A204.1 (cell line): Measurements from ENCODE around the gene CD74.

Experiments
- FAIRE-seq: peaks from 2 replicates; lab custom pipeline; 2012; peaks lifted over from hg19 to GRCh38; lab: Jason Lieb, UNC

The CD74 gene

DNA sequence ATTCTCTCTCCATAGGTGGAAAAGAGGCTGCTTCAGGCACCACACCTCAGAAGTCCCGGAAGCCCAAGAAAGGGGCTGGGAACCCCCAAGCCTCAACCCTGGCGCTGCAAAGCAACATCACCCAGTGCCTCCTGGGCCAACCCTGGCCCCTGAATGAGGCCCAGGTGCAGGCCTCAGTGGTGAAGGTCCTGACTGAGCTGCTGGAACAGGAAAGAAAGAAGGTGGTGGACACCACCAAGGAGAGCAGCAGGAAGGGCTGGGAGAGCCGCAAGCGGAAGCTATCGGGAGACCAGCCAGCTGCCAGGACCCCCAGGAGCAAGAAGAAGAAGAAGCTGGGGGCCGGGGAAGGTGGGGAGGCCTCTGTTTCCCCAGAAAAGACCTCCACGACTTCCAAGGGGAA, 16.4 kb downstream of the CD74 start:
- no peak for FAIRE-seq

GRCh38 chr5:150395688-150395975, 17.1 kb downstream of the CD74 start:
- FAIRE-seq = no peak

DNA sequence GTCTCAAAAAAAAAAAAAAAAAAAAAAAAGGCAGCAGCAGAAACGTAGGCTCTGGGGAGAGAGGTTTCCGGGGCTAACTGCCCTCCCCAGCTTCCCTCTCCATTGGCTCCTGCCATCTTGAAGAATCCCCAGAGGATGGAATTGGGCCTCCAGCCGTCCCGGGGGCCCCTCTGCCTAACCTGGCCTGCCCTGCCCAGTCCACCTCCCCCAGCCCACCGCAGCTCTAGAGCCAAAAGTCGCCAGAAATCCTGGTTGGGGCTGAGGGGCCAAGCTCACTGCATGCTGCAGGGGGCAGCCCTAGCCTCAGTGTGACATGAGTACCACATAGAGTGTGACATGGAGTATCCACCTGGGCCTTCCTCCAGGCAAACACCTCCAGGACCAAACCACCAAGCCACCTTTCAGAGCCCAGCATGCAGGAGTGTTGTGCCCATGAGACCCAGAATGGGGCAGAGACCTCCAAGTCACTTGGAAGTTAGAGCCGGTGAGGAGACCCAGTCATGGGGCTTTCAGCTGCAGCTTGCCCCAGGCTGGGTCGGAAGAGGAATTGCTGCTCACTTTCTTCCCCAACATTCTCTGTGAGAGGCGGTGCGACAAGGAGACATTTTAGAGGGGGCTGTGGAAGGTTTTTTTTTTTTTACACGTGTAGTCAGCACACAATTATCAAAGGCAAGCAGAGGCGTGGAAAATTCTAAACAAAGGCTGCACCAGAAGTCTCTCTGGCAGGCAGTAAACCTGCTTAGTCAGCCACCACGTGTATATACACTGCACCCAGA, 17.6 kb downstream of the CD74 start:
- FAIRE-seq = no peak

DNA sequence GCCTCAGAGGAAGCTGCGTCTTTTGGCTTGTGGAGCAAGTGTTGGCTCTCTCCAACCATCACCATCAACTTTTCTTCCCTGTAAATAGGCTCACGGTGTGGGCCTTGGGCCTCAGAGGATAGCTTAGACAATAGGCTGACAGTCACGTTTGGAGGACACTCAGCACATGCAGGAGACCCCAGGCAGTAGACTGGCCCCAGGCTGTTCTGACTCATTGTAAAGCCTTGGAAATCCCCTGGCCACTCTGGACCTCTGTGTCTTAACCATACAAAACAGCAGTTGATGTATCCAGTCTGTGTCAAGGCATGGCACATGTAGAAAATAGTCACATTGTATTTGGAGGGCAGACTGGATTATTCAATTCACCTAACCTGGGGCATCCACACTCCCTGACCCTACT, 18.6 kb downstream of the CD74 start:
- no peak for FAIRE-seq

- FAIRE-seq = no peak
These were observed 19.5 kb downstream of the CD74 start for GRCh38 chr5:150393096-150393645.

- no peak for FAIRE-seq
These were observed 20.0 kb downstream of the CD74 start for GRCh38 chr5:150392680-150393079.

- no peak for FAIRE-seq
These were observed 20.7 kb downstream of the CD74 start for GRCh38 chr5:150391986-150392385.

GRCh38 chr5:150391064-150391834, 21.5 kb downstream of the CD74 start:
- no peak for FAIRE-seq

- FAIRE-seq = no peak
These were observed 23.0 kb downstream of the CD74 start for GRCh38 chr5:150389531-150390266.

DNA sequence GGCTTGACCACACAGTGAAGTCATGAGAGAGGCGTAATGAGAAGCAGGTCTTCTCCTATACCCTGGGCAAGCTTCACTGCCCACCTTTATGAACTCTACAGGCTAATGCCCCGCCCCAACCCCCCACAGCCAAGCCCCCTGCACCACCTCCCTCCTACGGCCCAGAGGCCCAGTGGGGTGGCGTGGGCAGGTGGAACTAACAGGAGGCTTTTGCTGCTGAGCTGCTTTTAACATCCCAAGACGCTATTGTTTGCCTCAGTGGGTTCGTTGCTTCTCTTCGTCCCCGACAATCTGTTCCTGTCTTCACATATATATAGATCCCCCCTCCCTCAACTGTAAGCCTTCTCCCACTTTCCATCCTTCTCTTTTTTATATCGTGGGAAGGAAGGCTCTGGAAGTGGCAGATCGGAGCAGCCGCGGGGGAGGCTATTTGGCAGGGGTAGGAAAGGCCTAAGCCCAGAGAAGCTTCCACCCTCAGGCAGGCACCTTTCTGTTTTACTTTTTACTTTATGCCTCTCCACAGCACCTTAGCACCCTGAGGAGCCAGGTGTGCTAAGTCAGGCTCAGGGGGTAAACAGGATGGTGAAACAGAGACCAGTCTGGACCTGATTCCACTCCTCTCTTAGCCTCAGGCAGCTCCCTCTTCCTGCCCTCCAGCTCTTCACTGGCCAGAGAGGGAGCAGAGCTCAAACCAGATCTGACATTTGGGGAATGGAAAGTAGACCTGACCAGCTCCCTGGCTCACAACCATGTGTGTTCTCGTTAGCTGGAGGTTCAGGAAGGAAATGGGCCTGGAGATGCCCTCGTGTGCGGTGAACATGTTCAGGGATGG, 26.5 kb downstream of the CD74 start:
- FAIRE-seq = no peak

DNA sequence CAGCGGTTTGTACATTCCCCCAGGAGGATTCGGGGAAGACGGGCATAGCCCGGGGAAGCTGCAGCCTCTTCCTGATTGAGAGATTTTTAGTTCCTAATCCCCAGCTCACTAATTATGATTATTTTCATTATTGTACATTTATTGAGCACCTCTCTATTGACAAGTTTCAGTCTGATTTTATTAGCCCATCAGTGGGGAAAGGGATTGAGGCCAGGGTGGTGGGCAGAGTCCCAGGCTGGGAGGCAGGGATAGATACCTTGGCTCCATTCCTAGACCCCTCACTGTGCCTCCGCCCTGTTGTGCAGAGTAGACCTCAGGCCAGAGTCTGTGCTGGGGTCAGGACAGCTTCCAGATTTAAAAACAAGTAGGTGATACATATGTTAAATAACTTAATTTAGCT, 28.0 kb downstream of the CD74 start:
- no peak for FAIRE-seq

- no peak for FAIRE-seq
These were observed 34.6 kb downstream of the CD74 start for GRCh38 chr5:150377964-150378694.

DNA sequence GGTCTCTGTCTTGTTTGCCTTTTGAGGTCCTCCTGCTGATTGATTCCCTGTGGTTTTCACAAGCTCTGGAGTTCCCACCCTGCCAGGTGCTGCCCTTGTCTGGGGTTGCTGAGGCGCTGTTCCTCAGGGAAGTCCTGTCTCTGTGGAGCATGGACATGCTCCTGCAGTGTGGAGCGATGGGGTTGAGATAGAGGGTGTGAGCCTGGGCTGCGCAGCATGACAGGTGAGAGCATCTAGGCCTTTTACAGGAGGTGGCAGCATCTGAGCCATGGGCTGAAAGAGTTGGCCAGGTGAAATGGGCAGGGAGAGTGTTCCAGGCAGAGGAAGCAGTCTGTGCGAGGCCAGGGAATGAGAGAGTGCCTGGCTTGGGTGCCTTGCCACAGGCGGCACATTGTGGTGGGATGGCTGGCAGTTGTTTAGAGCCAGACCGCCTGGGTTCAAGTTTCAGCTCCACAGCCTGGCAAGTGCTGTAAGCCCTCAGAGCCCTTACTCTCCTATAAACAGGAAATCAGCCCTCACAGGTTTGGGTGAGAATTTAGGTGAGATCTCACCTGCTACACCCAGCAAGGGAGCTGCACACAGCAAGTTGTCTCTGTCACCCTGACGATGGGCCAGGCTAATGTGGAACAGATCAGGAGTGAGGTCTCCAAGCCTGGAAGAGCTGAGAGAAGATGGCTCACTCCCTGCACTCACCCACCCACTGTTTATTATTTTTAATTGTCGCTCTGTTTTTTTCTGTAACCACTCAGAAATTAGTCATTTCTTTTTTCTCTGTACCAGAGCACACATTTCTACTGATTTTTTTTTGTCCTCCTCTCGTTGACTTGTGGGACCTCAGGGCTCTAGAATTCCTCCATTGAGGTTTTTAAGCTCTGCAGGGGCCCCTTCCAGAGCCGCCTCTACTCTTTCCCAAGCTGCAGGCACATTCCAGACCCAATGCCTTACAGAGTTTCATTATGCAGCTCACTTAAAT, 35.6 kb downstream of the CD74 start:
- FAIRE-seq = no peak

GRCh38 chr5:150374651-150375050, 38.1 kb downstream of the CD74 start:
- no peak for FAIRE-seq

- no peak for FAIRE-seq
These were observed 40.1 kb downstream of the CD74 start for GRCh38 chr5:150372639-150373038.

GRCh38 chr5:150368526-150368925, 44.2 kb downstream of the CD74 start:
- FAIRE-seq = no peak

DNA sequence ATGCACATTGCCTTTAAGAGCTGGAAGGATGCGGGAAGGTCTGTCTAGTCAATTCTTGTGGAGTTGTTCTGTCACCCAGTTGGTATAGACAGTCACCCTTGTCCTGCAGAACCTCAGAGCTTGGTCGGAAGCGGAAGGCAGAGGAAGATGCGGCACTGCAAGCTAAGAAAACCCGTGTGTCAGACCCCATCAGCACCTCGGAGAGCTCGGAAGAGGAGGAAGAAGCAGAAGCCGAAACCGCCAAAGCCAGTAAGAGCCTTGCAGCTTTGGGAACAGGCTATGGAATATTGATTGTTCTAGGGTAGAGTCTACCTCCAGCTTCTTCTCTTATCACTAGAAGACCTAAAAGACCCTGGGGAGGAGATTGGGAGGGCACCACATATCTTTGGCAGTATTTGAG, 48.7 kb downstream of the CD74 start:
- FAIRE-seq = no peak

DNA sequence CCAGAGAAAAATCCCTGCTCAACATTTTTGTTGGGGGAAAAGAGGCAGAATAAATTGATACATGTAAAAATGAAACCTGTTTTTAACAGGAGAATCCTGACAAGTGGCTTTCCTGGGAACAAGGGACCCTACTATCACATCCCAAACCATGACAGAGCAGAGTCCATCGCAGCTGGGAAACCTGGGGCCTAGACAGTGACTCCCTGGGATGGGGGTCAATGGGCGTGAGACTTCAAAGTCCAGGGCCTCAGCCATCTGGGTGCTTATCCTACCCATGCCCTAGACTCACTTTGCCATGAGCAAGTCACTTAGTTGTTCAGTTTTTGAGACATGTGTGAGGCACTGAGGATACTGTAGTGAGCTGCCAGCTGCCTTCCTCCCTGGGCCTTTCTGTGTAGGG, 49.5 kb downstream of the CD74 start:
- no peak for FAIRE-seq

GRCh38 chr5:150361301-150361700, 51.4 kb downstream of the CD74 start:
- no peak for FAIRE-seq
